Stomach smooth muscle (tissue), 2 donors: Measurements from ENCODE around the gene KHNYN.
"Not testable (repeated sequence)": the region's sequence is repeated elsewhere in the genome, so short reads cannot be mapped to it uniquely, and the experiment has no call there.

Experiments
- H3K27ac ChIP-seq: one replicate; pipeline ENCODE4 v1.7.0; 2013; ENCODE audit warnings: mild to moderate bottlenecking, low read length, inconsistent platforms
- H3K27me3 ChIP-seq, 2 donors: one replicate each; pipeline ENCODE4 v1.7.0; 2013; ENCODE audit warnings: low read length in 2 of 2; ENCODE audit not compliant: insufficient read depth in 2 of 2, control insufficient read depth in 1 of 2
- H3K36me3 ChIP-seq, 2 donors: one replicate each; pipeline ENCODE4 v1.7.0; 2013; ENCODE audit warnings: low read length in 2 of 2; ENCODE audit not compliant: control insufficient read depth in 2 of 2, insufficient read depth in 2 of 2
- H3K4me1 ChIP-seq: one replicate; pipeline ENCODE4 v1.7.0; 2013; ENCODE audit warnings: low read length; ENCODE audit not compliant: control insufficient read depth, insufficient read depth
- H3K4me3 ChIP-seq, 2 donors: one replicate each; pipeline ENCODE4 v1.7.0; 2013; ENCODE audit warnings: low read length in 2 of 2
- H3K9ac ChIP-seq, 2 donors: one replicate each; pipeline ENCODE4 v1.7.0; 2013; ENCODE audit warnings: low read length in 2 of 2, mild to moderate bottlenecking in 1 of 2
- H3K9me3 ChIP-seq, 2 donors: one replicate each; pipeline ENCODE4 v1.7.0; 2013; ENCODE audit warnings: low read length in 2 of 2; ENCODE audit not compliant: control insufficient read depth in 2 of 2
- donor health status: healthy.
- donor health status: Pancreatic carcinoma.

KHNYN gene

DNA sequence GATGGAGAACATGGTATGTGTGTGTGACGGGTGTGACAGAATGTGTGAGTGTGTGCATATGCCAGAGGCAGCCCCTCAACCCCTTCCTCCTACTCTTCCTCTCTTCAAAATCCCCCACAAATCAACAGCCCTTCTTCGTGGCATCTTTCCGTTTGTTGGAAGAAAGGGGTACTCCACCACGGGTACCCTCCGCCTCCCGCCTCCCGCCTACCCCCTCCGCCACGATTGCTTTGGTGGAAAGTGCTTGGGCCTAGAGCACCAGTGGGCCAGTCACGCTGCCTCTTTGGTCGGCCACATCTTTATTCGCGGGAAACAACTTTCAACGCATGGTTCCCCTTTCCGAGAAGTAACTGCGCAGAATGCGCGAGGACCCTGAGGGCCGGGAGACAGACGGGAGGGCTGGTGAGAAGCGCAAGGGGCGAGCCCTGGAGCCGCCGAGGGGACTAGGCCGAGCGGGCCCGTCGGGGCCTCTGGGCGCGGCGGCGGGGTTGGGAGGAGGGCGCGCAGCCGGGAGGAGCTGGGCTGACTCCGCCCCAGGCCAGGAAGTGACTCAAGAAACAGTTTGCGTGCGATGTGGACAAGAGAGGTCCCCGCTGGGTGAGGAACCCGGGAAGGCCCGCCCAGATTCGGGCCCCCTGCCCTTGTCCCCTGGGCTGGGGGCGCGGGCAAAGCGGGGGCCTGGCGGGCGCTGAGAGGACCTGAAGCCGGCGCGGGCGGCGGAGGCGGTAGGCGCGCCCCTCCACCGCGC lies at the start of gene KHNYN, which contains the start of gene CBLN3:
TSS of gene KHNYN (plus strand) at position 560 of the 748 bp plus-strand sequence. CDS start 777 bp downstream, outside the sequence.
TSS of gene CBLN3 (minus strand) at position 274 of the 748 bp plus-strand sequence. CDS start 614 bp downstream, outside the sequence.
- H3K4me3 ChIP-seq = peak within 1 kb of the TSS; percentile 90 to 96
- peak within 1 kb of the TSS; percentile 97 to 99 for H3K9ac ChIP-seq
- H3K27me3 ChIP-seq = no peaks in the 10 kb centered on the region
- peaks cover 17 to 22% of the 10 kb centered on the region in 2 donors for H3K36me3 ChIP-seq
- H3K27ac ChIP-seq = peak within 1 kb of the TSS; percentile 99
- H3K4me1 ChIP-seq = peaks cover 36% of the 10 kb centered on the region
- H3K9me3 ChIP-seq = no peaks in the 10 kb centered on the region

DNA sequence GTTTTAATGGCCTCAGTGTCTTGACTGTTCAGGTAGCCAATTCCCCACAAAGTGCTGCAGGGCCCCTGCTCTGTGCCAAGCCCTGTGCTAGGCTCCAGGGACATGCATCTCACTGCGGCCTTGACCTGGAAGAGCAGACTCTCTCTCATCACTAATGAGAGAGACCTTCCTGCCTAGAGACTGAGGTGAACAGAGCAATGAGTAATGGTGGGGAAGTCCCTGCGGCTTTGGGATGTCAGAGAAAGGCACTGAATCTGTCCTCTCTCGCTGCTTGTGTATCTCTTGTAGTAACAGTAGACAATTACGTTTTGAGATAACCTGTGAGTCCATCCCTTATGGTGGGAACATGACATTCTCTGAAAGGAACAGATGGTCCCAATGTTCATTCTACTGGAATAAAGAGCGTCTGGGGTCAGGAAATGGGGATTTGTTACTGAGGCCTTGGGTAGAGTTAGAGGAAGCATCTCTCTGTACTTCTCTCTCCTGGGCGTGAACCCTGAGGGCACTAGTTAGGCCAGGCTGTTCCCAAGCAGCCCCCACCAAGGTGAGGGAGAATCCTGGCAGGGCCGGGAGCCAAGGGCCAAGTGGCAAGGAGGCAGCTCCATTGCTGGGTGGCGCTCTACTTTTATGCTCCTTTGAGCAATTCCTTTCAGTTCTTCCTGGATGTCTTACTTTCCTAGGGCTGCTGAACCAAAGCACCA lies 48.2 kb upstream of the KHNYN start:
- Histone ChIP-seq H3K27me3 (peaks cover 0 to 5% of the 10 kb centered on the region in 2 donors), H3K9me3 (no peaks in the 10 kb centered on the region), H3K4me1 (peaks cover 7% of the 10 kb centered on the region), H3K9ac (no peak overlapping the region), H3K4me3 (no peak overlapping the region), H3K36me3 (peaks cover 2 to 8% of the 10 kb centered on the region in 2 donors), H3K27ac (no peak overlapping the region)

DNA sequence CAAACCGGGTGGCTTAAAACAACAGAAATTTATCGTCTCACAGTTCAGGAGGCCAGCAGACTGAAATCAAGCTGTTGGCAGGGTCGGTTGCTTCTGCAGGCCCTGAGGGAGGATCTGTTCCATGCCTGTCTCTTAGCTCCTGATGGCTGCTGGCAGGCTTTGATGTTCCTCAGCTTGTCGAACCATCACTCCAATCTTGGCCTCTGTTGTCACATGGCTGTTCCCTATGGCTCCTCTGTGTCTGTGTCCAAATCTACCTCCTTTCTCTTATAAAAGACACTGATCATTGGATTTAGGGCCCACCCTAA lies 47.7 kb upstream of the KHNYN start:
- H3K27me3 ChIP-seq = peaks cover 0 to 5% of the 10 kb centered on the region in 2 donors
- H3K27ac ChIP-seq = no peak overlapping the region
- no peaks in the 10 kb centered on the region for H3K9me3 ChIP-seq
- no peak overlapping the region for H3K9ac ChIP-seq
- no peak overlapping the region for H3K4me3 ChIP-seq
- H3K4me1 ChIP-seq = peaks cover 7% of the 10 kb centered on the region
- peaks cover 2 to 3% of the 10 kb centered on the region in 2 donors for H3K36me3 ChIP-seq

DNA sequence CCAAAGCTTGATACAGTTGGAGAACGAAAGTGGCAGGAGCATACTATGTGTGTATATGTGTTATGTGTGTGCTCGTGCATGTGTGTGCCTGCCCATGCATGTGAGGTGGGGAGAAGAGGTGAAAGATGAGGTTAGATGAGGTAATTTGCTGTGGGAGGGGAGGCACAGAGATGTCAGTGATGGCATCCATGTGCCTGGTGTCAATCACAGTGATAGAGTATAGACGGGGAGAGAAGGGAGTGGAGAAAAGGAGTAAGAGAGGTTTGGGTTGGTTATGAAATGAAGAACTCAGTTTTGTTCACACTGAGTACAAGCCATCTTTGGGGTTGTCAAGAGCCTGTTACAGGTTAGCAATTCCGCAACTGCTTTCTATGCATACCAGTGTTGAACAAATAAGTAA lies 45.6 kb upstream of the KHNYN start:
- no peak overlapping the region for H3K4me3 ChIP-seq
- no peak overlapping the region for H3K27ac ChIP-seq
- H3K9ac ChIP-seq = no peak overlapping the region
- H3K9me3 ChIP-seq = no peaks in the 10 kb centered on the region
- H3K4me1 ChIP-seq = peaks cover 3% of the 10 kb centered on the region
- H3K27me3 ChIP-seq = peaks cover 0 to 5% of the 10 kb centered on the region in 2 donors
- H3K36me3 ChIP-seq = no peaks in the 10 kb centered on the region

DNA sequence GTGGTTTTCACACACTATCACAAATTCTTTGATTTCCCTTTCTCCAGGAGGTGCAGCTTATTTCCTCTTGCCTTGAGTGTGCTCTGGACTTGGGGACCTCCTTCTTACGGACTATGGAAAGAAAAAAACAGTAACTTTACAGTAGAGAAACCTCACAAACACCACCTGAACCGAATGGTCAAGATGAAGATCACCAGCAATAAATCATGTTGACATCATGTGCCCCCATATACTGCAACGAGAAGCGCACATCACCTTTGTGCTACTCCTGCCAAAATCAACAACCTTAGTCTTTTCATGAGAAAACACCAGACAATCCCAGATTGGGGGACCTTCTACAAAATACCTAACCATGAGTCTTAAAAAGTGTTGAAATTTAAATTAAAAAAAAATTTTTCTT lies 44.2 kb upstream of the KHNYN start:
- H3K36me3 ChIP-seq = no peaks in the 10 kb centered on the region

DNA sequence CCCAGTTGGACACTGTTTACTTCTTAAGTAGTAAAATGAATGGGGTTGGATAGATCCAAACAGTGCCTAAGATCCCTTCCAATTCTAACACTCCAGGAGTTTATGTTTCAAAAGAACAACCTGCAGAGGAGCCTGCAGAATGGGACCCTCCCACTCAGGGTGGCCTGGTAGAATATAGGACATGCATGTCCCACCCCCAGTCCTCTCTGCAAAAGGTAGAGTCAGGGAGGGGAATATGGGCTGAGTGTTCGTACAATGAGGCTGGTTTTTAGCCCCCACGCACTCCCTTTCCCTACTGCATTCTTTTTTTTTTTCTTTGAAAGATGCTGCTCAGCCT lies 42.8 kb upstream of the KHNYN start:
- Histone ChIP-seq H3K4me3 (no peak overlapping the region), H3K36me3 (no peaks in the 10 kb centered on the region), H3K4me1 (peaks cover under 1% of the 10 kb centered on the region), H3K27ac (no peak overlapping the region), H3K9me3 (no peaks in the 10 kb centered on the region), H3K9ac (no peak overlapping the region), H3K27me3 (peaks cover 0 to 9% of the 10 kb centered on the region in 2 donors)

More for the DNA sequence above, 44.2 kb upstream of the KHNYN start:
- no peaks in the 10 kb centered on the region for H3K9me3 ChIP-seq
- H3K4me1 ChIP-seq = peaks cover 3% of the 10 kb centered on the region
- no peak overlapping the region for H3K27ac ChIP-seq
- H3K27me3 ChIP-seq = peaks cover 0 to 5% of the 10 kb centered on the region in 2 donors
- H3K4me3 ChIP-seq = no peak overlapping the region
- H3K9ac ChIP-seq = no peak overlapping the region

DNA sequence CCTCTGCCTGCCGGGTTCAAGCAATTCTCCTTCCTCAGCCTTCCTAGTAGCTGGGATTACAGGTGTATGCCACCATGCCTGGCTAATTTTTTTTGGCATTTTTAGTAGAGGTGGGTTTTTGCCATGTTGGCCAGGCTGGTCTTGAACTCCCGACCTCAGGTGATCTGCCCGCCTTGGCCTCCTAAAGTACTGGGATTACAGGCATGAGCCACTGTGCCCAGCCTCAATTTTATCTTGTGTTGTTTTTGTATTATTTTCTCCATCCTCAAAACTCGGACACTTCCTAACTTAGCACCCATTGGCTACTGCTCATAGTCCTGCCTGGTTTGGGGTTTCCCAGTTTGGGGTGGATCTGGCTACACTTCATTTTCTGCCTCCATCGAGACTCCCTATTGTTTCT lies 42.2 kb upstream of the KHNYN start:
- H3K4me1 ChIP-seq, H3K36me3 ChIP-seq: not testable (repeated sequence)

DNA sequence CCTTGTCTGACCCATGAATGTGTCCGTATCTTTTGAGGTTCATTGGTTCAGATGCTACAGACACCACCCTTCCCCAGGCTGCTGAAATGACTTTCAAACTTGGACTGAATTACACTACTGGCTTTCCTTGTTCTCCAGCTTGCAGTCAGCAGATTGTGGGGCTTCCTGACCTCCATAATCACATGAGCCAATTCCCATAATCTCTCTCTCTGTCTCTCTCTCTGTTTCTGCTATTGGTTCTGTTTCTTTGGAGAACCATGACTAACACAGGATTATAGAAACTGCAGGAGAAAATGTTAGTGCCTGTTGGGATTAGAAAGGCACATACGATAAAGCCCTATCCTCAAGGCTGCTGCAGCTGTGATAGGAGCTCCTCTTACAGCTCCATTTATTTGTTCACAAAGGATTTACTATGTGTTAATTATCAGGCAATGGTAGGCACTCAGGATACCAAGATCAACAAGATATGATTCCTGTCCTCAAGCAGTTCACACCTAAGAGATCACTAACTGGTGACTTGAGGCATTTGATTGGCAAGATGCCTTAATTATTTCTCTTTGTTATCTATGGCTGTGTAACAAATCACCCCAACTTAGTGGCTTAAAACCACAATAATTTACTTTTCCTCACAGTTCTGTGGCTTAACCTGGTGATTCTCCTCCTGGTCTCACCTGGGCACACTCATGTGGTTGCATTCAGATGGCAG lies 41.1 kb upstream of the KHNYN start:
- Histone ChIP-seq H3K9ac (no peak overlapping the region), H3K4me1 (peaks cover 3% of the 10 kb centered on the region), H3K36me3 (no peaks in the 10 kb centered on the region), H3K9me3 (no peaks in the 10 kb centered on the region), H3K27ac (no peak overlapping the region), H3K4me3 (no peak overlapping the region), H3K27me3 (peaks cover 0 to 9% of the 10 kb centered on the region in 2 donors)

More for the DNA sequence above, 42.2 kb upstream of the KHNYN start:
- H3K27ac ChIP-seq, H3K27me3 ChIP-seq, H3K9me3 ChIP-seq, H3K9ac ChIP-seq, H3K4me3 ChIP-seq: not testable (repeated sequence)

DNA sequence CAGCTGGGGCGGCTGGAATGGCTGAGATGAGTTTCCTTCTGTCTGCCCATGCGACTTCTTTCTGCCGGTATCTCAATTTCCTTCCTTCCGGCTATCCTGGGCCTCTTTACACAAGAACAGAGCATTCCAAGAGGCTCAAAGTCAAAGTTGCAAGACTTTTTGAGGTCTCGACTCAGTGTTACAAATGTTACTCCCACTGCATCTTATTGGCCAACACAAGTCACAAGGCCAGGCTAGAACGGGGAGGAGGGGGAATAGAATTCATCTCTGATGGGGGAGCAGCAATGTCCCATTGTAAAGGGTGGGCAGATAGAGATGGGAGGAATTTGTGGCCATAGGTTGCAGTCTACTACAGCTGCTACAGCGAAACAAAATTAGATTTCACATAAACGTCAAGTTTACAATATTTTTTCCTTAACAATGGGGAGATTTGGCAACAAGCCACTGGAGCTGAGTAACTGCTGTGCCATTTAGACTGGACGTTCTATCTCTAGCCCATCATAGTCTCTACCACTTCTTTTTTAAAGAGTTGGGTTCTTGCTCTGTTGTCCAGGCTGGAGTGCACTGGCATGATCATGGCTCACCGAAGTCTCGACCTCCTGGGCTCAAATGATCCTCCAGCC lies 40.4 kb upstream of the KHNYN start:
- Histone ChIP-seq H3K36me3 (no peaks in the 10 kb centered on the region), H3K9ac (no peak overlapping the region), H3K4me1 (peaks cover 3% of the 10 kb centered on the region), H3K9me3 (no peaks in the 10 kb centered on the region), H3K4me3 (no peak overlapping the region), H3K27me3 (peaks cover 0 to 5% of the 10 kb centered on the region in 2 donors), H3K27ac (no peak overlapping the region)

DNA sequence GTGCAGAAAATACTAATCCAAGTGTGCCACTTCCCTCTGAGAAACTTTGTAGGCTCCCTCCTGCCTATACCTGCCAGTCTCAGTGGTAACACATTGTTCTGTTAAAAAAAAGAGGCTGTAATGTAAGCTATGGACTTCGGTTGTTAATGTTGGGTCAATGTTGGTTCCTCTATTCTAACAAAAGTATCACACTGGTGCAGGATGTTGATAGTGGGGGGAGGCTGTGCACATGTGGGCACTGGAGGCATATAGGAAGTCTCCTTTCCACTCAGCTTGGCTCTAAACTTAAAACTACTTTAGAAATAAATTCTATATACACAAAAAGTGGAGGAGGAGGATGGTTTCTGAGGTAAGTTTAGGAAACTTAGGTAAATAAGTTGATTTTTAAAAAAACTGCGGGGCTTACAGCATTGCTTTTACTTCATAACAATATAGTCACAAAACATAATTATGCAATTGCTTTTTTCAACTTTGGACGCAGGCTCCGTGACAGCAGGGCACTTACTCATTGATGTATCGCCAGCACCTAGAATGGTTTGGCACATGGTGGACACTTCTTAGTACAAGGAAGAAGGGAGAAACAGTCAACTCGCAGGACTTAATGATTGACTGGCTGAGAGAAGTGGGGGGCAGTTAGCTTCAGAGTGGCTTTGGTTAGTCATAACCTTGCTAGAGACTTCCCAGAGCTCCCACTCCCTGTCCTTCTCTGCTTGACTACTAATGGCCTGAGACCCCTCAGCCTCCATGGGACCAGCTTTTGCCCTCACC lies 38.9 kb upstream of the KHNYN start:
- Histone ChIP-seq H3K9me3 (no peaks in the 10 kb centered on the region), H3K4me1 (peaks cover 3% of the 10 kb centered on the region), H3K27me3 (peaks cover 0 to 4% of the 10 kb centered on the region in 2 donors), H3K4me3 (no peak overlapping the region), H3K27ac (no peak overlapping the region), H3K9ac (no peak overlapping the region), H3K36me3 (no peaks in the 10 kb centered on the region)
